22Rv1 (cell line): Measurements from ENCODE around the gene ANGEL2.
"Not testable (repeated sequence)": the region's sequence is repeated elsewhere in the genome, so short reads cannot be mapped to it uniquely, and the experiment has no call there.

Source experiments
- H3K27ac ChIP-seq: fragments of 450-650 bp; 2 replicates; pipeline ENCODE4 v1.5.1; 2017
- ZFX ChIP-seq: fragments of 450-650 bp; IDR thresholded peaks from 2 replicates; pipeline ENCODE4 v1.6.1; 2017; ENCODE audit warnings: antibody characterized with exemption, borderline replicate concordance
- TF ChIP-seq, protein P1 (sequence below): fragments of 450-650 bp; IDR thresholded peaks from 2 replicates; pipeline ENCODE4 v1.5.1; 2017; ENCODE audit warnings: mild to moderate bottlenecking

ANGEL2 gene

DNA sequence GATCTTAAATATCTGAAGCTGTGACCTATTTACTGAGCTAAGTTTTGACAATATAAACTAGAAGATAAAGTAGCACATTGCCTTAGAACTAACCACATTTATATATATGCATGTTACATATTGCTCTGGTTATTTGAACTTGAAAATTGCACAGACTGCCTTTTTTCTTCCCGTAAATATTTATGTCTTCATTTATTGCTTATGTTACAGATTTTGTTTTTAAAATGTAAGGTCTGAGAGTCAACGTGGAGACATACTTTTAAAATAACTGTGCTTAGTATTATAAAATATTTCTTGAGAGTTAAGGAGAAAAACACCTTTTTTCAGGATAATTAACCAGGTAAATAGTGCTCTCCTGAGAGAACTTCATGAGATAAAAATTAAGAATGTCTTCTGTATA, 38.5 kb upstream of the ANGEL2 start:
- TF ChIP-seq ZFX: no peak
- TF ChIP-seq, protein P1, sequence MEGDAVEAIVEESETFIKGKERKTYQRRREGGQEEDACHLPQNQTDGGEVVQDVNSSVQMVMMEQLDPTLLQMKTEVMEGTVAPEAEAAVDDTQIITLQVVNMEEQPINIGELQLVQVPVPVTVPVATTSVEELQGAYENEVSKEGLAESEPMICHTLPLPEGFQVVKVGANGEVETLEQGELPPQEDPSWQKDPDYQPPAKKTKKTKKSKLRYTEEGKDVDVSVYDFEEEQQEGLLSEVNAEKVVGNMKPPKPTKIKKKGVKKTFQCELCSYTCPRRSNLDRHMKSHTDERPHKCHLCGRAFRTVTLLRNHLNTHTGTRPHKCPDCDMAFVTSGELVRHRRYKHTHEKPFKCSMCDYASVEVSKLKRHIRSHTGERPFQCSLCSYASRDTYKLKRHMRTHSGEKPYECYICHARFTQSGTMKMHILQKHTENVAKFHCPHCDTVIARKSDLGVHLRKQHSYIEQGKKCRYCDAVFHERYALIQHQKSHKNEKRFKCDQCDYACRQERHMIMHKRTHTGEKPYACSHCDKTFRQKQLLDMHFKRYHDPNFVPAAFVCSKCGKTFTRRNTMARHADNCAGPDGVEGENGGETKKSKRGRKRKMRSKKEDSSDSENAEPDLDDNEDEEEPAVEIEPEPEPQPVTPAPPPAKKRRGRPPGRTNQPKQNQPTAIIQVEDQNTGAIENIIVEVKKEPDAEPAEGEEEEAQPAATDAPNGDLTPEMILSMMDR: no peak
- H3K27ac ChIP-seq: no peak overlapping the region

DNA sequence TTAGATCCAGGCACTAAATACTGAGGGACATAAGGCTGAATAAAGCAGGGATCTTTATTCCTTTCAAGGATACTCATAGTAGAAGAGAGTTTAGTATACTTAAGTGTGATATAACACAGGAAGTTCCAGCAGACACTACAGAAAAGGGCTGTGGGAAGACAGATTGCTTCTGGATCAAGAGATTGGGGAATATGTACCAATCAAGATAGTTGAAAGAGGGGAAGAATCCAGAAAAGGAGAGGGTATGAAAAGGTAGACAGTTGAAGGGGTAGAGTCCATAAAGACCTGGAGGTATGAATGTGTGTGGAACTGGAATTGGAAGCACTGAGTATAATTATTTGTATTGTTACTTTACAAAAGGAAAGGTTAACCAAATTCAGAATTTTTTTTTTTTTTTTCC, 37.8 kb upstream of the ANGEL2 start:
- no peak overlapping the region for H3K27ac ChIP-seq
- TF ChIP-seq, protein P1: no peak
- TF ChIP-seq ZFX: no peak

- TF ChIP-seq, protein P1: no peak
- no peak for TF ChIP-seq ZFX
- H3K27ac ChIP-seq: peak overlapping the region; percentile 61
Observed at GRCh38 chr1:213051881-213052202, 36.2 kb upstream of the ANGEL2 start.

GRCh38 chr1:213051127-213051880, 35.6 kb upstream of the ANGEL2 start, which contains the start of gene RPS6KC1:
TSS of gene RPS6KC1 (plus strand) at chr1:213051241. CDS start at chr1:213051405, 164 bp downstream.
- TF ChIP-seq, protein P1: peak; percentile 34
- TF ChIP-seq ZFX: no peak
- peak within 1 kb of the TSS; percentile 61 for H3K27ac ChIP-seq

GRCh38 chr1:213050745-213051126, 35.1 kb upstream of the ANGEL2 start:
- H3K27ac ChIP-seq: peak overlapping the region; percentile 61

GRCh38 chr1:213049232-213049631, 33.6 kb upstream of the ANGEL2 start:
- no peak overlapping the region for H3K27ac ChIP-seq
- TF ChIP-seq, protein P1: no peak
- TF ChIP-seq ZFX: no peak

More at GRCh38 chr1:213050745-213051126, 35.1 kb upstream of the ANGEL2 start:
- no peak for TF ChIP-seq ZFX
- TF ChIP-seq, protein P1: no peak

DNA sequence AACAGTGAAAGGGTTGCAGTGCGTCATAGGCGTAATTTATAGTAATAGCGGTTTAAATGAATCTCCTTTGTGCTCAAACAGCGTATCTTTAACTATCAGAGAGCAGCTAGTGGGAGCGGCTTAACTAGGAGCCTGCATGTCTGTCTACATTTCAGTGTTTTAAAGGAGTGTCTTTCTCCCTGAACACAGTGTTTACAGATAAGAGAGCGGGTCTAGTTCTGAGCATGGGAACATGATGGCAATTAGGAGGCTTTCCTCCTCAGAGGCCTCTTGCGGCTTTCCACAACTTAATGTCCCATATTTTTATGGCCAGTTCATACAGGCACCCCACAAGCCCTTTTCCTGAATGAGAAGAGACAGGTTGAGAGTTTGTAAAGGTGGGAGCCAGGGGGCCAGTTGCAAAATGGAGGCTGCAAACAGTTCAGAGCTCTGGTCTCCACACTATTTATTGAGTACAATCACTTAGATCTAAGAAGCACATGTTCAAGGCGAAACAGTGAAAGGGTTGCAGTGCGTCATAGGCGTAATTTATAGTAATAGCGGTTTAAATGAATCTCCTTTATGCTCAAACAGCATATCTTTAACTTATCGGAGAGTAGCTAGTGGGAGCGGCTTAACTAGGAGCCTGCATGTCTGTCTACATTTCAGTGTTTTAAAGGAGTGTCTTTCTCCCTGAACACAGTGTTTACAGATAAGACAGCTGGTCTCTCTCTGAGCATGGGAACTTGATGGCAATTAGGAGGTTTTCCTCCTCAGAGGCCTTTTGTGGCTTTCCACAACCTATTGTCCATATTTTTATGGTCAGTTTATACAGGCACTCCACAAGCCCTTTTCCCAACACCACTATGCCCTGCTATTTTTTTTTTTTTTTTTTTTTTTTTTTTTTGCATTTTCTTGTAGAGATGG, 29.9 kb upstream of the ANGEL2 start:
- H3K27ac ChIP-seq: not testable (repeated sequence)
